CD4-positive, alpha-beta memory T cell (primary cell): ENCODE data around the gene CATSPERB. TPM values are rescaled to one million over a fixed set of nuclear protein-coding genes. Genes with fewer than 3 reads are reported as not detected.

ENCODE experiments used
- polyA plus RNA-seq, 2 donors: library from polyadenylated mRNA; unstranded; fragments of 300-500 nt; fragmentation: Illumina TruSeq; gene quantifications; one replicate each; pipeline ENCODE4 v1.2.3, GENCODE V29; 2021
- total RNA-seq, 2 experiments: library from RNA; stranded (reverse); gene quantifications; one replicate each; pipeline ENCODE4 v1.2.3, GENCODE V29; 2021

Gene CATSPERB
- total and polyA plus RNA-seq, 4 experiments from 2014 or later: 1.2 to 6.7 (median 3.7) TPM

Other genes starting within 250 kb of the CATSPERB start
- 100 to 1,000 TPM; 162 to 169 TPM for gene PPP4R3A, start 221.8 kb downstream of the CATSPERB start, total RNA-seq
- 100 to 1,000 TPM in 1 of 2 donors, 10 to 100 TPM in 1; 58.7 to 131 TPM for gene PPP4R3A, start 221.8 kb downstream of the CATSPERB start, polyA plus RNA-seq
- gene TC2N, start 135.4 kb upstream of the CATSPERB start, total RNA-seq: 100 to 1,000 TPM; 320 to 325 TPM
- gene TC2N, start 135.4 kb upstream of the CATSPERB start, polyA plus RNA-seq: 100 to 1,000 TPM; 234 to 261 TPM
- gene FBLN5, start 215.6 kb upstream of the CATSPERB start, total RNA-seq: 1 to 10 TPM; 7.9 to 8.0 TPM
- gene FBLN5, start 215.6 kb upstream of the CATSPERB start, polyA plus RNA-seq: 10 to 100 TPM; 23.7 TPM